Activated T-cell treated with anti-CD3 and anti-CD28 coated beads for 48 hours (primary cell): ENCODE results near the gene SMG6.

Source experiments
- DNase-seq: peaks from one replicate; pipeline ENCODE4 v3.0.0-alpha.2; 2020; ENCODE audit warnings: low read depth

Gene SMG6

DNA sequence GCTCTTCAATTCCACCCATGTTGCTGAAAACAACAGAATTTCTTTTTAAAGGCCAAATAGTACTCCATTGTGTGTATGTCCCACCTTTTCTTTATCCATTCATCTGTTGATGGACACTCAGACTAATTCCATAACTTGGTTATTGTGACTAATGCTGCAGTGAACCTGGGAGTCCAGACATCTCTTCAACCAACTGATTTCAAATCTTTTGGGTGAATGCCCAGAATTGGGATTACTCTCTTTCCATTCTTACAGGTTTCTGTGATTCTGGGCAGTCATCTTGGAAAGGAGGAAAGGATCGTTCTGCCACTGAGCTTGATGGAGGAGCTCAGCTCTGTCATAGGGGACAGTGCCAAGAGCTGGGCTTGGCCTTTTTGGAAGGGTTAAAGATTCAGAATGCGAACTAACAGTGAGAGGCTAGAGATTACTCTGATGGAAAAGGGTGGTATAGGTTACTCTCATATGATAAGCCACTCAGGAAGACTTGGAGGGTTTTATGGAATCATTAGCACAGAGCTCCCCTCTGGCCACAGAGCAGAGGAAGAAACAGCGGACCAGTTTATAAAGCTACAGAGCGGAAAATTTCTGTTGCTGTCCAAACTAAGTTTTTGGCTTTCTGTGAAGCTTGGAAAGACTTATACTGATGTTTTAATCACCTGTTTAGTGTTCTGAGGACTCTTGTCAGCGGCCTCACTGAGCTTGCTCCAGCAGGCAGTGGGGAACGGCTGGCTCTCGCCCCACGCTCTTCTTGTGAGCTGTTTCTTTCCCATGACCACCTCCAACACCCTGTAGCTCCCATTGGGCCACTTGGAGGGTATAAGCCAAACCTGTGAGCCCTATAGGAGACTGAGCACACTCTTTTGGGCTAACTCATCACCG is 200.4 kb downstream of the SMG6 start:
- DNase-seq, result no peak

DNA sequence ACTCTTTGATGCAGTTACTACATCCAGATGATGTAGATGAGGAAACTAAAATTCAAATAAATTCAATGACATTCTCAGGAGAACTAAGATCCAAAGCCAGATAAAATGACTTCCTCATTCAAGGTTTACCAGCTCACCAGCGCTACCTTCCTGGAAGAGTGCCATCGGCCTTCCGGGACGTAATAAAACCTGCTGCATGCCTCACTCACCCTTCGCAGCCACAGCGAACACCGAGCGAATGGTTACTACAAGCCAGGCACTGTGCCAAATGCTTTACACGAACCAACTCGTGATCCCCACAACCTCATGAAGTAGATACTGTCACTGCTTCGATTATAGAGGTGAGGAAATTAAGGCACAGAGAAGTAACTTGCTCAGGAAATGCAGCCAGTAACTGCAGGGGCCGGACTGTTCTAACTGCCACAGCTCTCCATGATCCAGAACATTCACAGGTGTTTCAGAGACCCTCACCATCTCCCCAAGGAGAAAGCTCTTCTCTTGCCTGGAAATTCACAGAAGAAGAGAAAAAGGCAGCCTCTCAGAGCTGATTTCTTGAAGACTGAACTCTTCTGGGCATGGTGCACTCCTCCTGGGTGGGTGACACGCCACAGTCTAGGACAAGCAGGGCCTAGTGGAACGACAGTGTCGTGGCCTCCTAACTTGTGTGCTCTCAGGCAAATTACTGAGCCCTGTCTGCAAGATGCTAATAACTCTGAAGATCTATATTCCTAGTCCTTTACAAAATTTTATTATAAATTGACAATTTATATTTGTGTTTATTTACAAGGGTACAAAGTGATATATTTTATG is 201.9 kb downstream of the SMG6 start:
- DNase-seq, result peak; percentile 37

DNA sequence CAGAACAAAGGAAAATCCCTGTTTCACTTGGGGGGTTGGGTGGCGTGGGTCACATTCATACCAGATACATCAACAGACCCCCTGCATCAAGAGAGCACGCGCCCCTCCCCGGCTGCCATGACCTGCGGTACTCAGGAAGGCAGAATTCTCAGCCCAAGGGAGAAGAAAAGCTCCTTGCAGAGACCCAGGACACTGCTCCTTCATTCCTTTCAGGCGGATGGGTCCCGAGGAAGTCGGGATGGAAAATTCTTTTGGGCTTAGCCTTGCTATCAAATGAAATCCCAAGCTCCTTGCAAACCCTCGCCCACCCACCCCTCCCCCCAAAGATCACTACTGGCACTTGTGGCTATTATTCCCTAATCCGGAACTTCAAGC is 208.1 kb downstream of the SMG6 start:
- no peak for DNase-seq

- DNase-seq, result no peak
Observed at GRCh38 chr17:2094891-2095535, 208.6 kb downstream of the SMG6 start.

GRCh38 chr17:2093349-2093748 is 210.2 kb downstream of the SMG6 start:
- no peak for DNase-seq

DNA sequence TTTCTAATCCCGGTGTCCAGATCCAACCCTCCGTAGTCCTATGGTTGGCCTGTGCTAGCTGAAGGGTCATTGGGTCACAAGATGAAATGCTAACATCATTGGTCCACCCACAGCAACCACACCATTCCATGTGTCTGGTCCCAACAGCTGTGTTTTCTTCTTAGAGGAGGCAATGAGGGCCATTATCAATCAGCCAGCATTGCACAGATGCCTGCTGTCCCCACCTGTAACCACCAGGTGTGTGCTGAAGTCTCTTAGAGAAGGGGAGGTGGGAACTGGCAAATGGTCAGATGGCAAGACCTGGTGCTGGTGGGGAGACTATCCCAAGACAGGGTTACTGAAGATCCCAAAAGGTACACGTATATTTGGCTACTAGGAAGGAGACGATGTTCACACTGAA is 211.3 kb downstream of the SMG6 start:
- no peak for DNase-seq

- no peak for DNase-seq
Observed at GRCh38 chr17:2090804-2091534, 212.6 kb downstream of the SMG6 start.

GRCh38 chr17:2090210-2090641 is 213.4 kb downstream of the SMG6 start:
- DNase-seq, result no peak

- no peak for DNase-seq
Observed at GRCh38 chr17:2089021-2089422, 214.6 kb downstream of the SMG6 start.

- peak; percentile 50 for DNase-seq
Observed at GRCh38 chr17:2087597-2088211, 215.9 kb downstream of the SMG6 start.

DNA sequence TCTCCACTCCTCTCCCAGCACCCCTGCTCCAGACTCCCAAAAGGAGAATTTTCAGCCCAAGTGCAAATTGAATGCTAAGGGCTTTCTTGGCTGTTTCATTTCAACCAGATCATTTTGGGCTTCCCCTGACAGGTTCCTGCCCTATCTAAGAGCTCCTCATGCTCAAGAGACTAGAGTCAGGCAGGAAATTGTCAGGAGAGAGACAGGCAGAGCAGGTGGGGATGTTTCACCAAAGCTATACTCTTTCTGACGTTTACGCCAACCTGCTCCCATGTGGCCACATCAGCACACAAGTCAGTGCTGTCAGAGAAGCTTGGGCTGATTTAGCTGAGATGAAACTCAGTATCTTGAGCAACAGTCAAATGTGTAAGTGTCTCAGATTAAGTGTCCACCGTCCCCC is 217.3 kb downstream of the SMG6 start:
- no peak for DNase-seq

GRCh38 chr17:2085648-2085949 is 218.0 kb downstream of the SMG6 start:
- DNase-seq, result no peak

DNA sequence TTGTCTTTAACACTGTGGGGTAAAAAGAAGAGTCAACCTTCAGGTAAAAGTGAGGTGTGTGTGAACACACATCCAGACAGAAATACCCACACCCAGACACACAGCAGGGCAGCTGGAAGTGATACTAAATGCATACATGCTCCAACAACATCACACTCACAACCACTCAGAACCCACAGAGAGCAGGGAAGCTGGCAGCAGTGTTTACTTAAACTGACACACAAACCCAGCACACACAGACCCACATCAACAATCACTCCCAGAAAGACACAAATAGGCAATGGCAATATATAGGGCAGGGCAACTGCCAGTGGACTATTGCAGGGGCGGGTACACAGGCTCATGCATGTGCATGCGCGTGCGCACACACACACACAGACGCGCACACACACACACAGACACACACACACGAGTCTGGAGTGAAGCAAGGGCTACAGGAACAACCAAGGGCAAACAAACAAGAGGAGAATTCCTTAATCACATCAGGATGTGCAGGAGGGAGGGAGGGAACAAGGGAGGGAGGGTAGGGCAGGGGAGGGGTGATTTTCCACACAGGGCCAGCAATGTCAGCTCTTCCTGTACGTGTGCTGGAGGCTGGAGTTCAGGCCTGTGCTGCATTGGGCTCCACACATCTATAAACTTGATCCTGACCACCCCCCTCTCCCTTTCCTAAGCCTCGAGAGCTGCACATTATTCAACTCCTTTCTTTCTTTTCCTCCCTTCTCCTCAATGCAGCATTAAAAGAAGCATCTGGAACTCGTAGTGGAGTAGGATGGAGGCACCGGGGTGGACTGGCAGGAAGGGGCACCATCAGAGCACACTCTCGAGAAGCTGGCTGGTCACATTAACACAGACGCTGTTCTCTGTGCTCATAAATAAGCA is 218.6 kb downstream of the SMG6 start:
- DNase-seq, result no peak

DNA sequence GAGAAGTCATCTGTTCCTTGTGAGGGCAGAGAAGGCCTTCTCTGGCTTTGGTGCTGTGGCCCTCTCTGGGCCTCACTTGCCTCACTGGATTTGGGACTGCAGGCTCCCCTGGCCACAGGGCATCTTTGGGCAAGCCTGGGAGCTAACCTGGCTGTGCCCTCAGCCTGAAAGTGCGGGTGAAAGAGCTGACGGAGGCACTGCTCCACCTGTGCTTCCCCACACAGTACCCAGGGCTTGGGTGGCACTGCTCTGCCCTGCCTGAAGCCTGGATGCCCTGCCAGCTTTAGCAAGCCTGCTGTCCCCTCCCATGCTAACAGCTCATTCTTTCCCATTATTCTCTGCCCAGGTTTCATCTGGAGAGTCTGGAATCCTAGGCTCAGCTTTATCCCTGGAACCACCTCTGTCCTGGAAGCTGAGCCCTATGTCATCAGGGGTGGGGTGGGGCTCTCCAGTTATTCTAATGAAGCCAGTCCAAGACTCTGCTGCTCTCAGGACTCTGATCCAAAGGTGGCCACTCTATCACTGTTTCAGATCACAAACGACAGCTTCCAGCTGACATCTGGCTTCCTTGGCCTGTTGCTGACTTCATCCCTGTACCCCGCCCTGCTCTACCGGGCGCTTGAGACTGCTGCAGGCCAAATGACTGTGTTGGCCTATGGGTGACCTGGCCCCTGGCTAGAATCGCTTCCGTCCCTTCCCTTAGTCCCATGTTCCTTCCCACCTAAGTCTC is 219.4 kb downstream of the SMG6 start:
- DNase-seq, result no peak

DNA sequence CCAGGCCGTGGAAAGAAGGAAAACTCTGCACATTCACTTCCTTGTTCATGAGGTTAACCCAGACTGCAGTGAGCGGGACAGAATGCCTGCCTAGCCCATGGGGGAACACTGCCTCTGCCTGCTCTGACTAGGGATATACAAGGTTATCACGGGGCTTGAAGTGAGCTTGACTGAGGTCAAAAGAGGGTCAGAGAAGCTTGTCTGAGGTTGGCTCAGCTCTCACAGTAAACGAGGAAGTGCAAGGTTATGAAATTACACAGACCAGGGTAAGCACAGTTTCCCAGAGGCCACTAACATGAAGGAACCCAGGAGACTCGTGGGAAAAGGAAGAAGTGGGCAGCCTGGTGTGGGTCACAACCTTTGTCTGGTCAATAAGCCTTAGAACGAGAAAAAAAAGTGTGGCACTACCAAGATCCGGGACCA is 220.0 kb downstream of the SMG6 start:
- DNase-seq, result no peak

DNA sequence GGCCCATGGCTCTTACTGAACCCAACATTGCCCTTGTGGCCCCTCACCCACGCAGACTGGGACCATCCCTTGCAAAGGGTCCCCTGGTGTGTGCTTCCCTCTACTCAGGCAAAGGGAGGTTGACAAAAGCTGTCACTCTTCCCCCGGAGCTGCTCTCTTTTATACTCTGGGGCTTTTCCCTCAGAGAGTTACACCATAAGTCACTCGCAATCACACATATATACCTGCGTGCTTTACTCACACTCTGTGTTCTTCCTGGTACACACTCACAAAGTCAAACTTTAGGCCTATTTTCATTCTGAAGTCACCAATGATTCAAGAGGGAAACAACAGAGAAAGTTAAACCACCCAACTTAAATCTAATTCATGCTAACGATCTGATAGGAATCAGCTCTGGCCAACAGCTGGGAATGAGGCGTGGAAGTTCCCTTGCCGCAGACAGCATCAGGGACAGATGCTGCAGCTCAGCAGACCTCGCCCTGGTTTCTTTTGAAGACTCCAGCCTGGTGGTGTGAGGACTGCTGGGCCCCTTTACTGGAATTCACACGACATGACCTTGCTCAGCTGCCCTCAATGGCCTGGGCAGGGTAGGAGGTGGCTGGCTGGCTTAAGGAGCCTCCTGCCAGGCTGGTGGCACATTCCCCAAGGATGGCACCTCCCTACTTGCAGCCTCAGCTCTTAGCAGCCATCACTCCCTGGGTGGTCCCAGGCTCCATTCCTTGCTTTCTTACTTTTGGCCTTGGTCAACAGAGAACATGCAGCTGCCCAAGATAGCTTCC is 221.4 kb downstream of the SMG6 start:
- no peak for DNase-seq

GRCh38 chr17:2081564-2081963 is 222.0 kb downstream of the SMG6 start:
- DNase-seq, result no peak

DNA sequence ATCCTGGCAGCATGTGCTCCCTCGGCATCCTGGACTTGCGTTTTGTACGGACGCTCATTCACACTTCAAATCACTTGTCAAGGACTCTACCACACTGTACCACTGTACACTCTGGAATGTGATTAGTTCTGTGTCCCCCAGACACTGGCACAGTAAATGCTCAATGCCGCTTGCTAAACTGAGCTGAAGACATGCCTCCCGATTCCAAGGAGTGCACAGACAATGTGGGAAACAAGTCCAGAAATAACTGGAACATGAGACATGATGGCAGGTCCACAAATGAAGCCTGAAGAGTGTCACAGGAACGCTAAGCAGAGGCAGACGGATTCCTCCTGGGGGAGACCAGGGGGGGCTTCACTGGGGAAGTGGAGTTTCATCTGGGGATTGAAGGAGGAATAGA is 226.5 kb downstream of the SMG6 start:
- DNase-seq, result no peak
